22Rv1 (cell line): ENCODE measurements around the gene HSD17B10.
A peak's percentile ranks its signal among the peaks of the same experiment; 100 is the strongest.

Source experiments
- H3K27ac ChIP-seq: fragments of 450-650 bp; 2 replicates; pipeline ENCODE4 v1.5.1; 2017
- CTCF ChIP-seq: fragments of 450-650 bp; IDR thresholded peaks from 2 replicates; pipeline ENCODE4 v1.5.1; 2017; ENCODE audit warnings: mild to moderate bottlenecking
- ZFX ChIP-seq: fragments of 450-650 bp; IDR thresholded peaks from 2 replicates; pipeline ENCODE4 v1.6.1; 2017; ENCODE audit warnings: antibody characterized with exemption, borderline replicate concordance

Gene HSD17B10

GRCh38 chrX:53433651-53434639 lies at the start of gene HSD17B10:
Gene HSD17B10, minus strand, starts transcription at chrX:53434370. Its CDS starts 25 bp downstream, at chrX:53434345.
- no peak for TF ChIP-seq ZFX
- TF ChIP-seq CTCF, result no peak
- peak within 1 kb of the TSS; percentile 51 for H3K27ac ChIP-seq

GRCh38 chrX:53483416-53483815 lies 49.2 kb upstream of the HSD17B10 start:
- TF ChIP-seq ZFX (no peak), CTCF (no peak)
- H3K27ac ChIP-seq, result no peak overlapping the region

GRCh38 chrX:53481816-53482465 lies 47.8 kb upstream of the HSD17B10 start:
- no peak overlapping the region for H3K27ac ChIP-seq
- TF ChIP-seq CTCF (peak; percentile 74), ZFX (no peak)

GRCh38 chrX:53481093-53481492 lies 46.9 kb upstream of the HSD17B10 start:
- peak; percentile 21; the same call in 1 of the 2 replicates for TF ChIP-seq CTCF
- no peak for TF ChIP-seq ZFX
- H3K27ac ChIP-seq, result no peak overlapping the region

GRCh38 chrX:53479301-53479700 lies 45.1 kb upstream of the HSD17B10 start:
- no peak overlapping the region for H3K27ac ChIP-seq
- TF ChIP-seq ZFX, result no peak
- TF ChIP-seq CTCF, result no peak

GRCh38 chrX:53476371-53476770 lies 42.2 kb upstream of the HSD17B10 start:
- H3K27ac ChIP-seq, result no peak overlapping the region
- TF ChIP-seq CTCF, result no peak
- no peak for TF ChIP-seq ZFX

- no peak overlapping the region for H3K27ac ChIP-seq
- no peak for TF ChIP-seq ZFX
- TF ChIP-seq CTCF, result no peak
Measured at GRCh38 chrX:53474707-53475106, 40.5 kb upstream of the HSD17B10 start.
